Testis (tissue), 2 donors: ENCODE results near the gene KCNQ1OT1.

Source experiments
- POLR2A ChIP-seq: fragments of 450-650 bp; IDR thresholded peaks from one replicate; pipeline ENCODE4 v1.6.1; 2017; ENCODE audit warnings: antibody characterized with exemption, mild to moderate bottlenecking, moderate library complexity
- TF ChIP-seq, protein P1 (sequence below), 3 experiments: fragments of 450-650 bp in 2 of 3; fragments of 200-600 bp in 1 of 3; sonication (generic) in 1 of 3; IDR thresholded peaks; one replicate each; pipeline ENCODE4 v1.5.1; 2016 to 2019; ENCODE audit warnings: antibody characterized with exemption in 3 of 3, mild to moderate bottlenecking in 2 of 3, moderate library complexity in 1 of 3

DNA sequence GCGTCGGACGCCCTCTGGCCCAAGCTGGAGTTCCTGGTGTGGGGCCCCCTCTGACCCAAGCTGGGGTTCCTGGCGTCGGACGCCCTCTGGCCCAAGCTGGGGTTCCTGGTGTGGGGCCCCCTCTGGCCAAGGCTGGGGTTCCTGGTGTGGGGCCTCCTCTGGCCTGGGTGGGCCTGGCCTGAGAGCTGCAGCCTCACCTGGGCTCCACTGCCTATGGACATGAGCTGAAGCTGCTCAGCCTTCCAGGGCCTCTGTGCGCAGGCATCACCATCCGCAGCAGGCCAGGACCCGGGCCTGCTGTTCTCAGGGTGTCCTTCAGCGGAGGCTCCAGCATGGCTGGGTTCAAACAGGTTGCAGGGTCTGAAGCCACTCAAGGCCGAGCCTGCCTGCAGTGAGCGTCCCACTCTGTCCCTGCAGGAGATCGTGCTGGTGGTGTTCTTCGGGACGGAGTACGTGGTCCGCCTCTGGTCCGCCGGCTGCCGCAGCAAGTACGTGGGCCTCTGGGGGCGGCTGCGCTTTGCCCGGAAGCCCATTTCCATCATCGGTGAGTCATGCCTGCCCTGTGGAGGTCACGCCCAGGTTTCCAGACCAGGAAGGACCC, 129.5 kb downstream of the KCNQ1OT1 start:
- TF ChIP-seq, protein P1, sequence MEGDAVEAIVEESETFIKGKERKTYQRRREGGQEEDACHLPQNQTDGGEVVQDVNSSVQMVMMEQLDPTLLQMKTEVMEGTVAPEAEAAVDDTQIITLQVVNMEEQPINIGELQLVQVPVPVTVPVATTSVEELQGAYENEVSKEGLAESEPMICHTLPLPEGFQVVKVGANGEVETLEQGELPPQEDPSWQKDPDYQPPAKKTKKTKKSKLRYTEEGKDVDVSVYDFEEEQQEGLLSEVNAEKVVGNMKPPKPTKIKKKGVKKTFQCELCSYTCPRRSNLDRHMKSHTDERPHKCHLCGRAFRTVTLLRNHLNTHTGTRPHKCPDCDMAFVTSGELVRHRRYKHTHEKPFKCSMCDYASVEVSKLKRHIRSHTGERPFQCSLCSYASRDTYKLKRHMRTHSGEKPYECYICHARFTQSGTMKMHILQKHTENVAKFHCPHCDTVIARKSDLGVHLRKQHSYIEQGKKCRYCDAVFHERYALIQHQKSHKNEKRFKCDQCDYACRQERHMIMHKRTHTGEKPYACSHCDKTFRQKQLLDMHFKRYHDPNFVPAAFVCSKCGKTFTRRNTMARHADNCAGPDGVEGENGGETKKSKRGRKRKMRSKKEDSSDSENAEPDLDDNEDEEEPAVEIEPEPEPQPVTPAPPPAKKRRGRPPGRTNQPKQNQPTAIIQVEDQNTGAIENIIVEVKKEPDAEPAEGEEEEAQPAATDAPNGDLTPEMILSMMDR (IDR thresholded peaks at IDR 0.05) = no peak
- no peak for TF ChIP-seq POLR2A
